Uterus (tissue), 2 donors: ENCODE measurements around the gene DDT.

ENCODE experiments used
- CTCF ChIP-seq, 4 experiments: fragments of 200-600 bp in 2 of 4; fragments of 450-650 bp in 2 of 4; sonication (generic) in 2 of 4; IDR thresholded peaks; one replicate each; pipeline ENCODE4 v1.5.1; 2016 to 2019; ENCODE audit warnings: antibody characterized with exemption in 4 of 4, mild to moderate bottlenecking in 2 of 4, moderate library complexity in 1 of 4
- POLR2A ChIP-seq, 2 donors: fragments of 450-650 bp; IDR thresholded peaks; one replicate each; pipeline ENCODE4 v1.6.1; 2016; ENCODE audit warnings: antibody characterized with exemption in 2 of 2, mild to moderate bottlenecking in 1 of 2, moderate library complexity in 1 of 2

- TF ChIP-seq POLR2A (IDR thresholded peaks at IDR 0.05) (no peak), CTCF (IDR thresholded peaks at IDR 0.05) (no peak)
Observed at GRCh38 chr22:23997092-23997491, 22.9 kb upstream of the DDT start.
